Stomach (tissue), 9 donors: ENCODE measurements around the gene PPP3R1. TPM values are rescaled to one million over a fixed set of nuclear protein-coding genes. Genes with fewer than 3 reads are reported as not detected.

Experiments used
- DNase-seq, 2 donors: peaks; one replicate each; pipeline versions ENCODE4 v3.0.0 to v3.0.0-alpha.2; 2013 to 2019
- H3K27ac ChIP-seq, 5 donors: fragments of 200-600 bp in 4 of 5; sonication (generic) in 4 of 5; one replicate each; pipeline ENCODE4 v1.5.1; 2013 to 2019; ENCODE audit warnings: mild to moderate bottlenecking in 1 of 5, moderate library complexity in 1 of 5
- H3K27me3 ChIP-seq, 3 donors: fragments of 200-600 bp; sonication (generic); one replicate each; pipeline ENCODE4 v1.5.1; 2017 to 2019; ENCODE audit warnings: mixed run types in 1 of 3
- H3K36me3 ChIP-seq, 4 donors: fragments of 200-600 bp; sonication (generic); 1 replicate in 3 of 4; 2 replicates in 1 of 4; pipeline ENCODE4 v1.5.1; 2016 to 2019
- H3K4me1 ChIP-seq, 4 donors: fragments of 200-600 bp; sonication (generic); one replicate each; pipeline ENCODE4 v1.5.1; 2016 to 2019
- H3K4me3 ChIP-seq, 4 donors: fragments of 200-600 bp; sonication (generic) in 3 of 4; one replicate each; pipeline ENCODE4 v1.5.1; 2016 to 2019; ENCODE audit warnings: mild to moderate bottlenecking in 1 of 4
- H3K9me3 ChIP-seq, 4 donors: fragments of 200-600 bp; sonication (generic); one replicate each; pipeline ENCODE4 v1.5.1; 2016 to 2019
- CTCF ChIP-seq, 7 experiments: fragments of 450-650 bp in 4 of 7; fragments of 200-600 bp in 3 of 7; sonication (generic) in 3 of 7; IDR thresholded peaks; one replicate each; pipeline ENCODE4 v1.5.1; 2016 to 2019; ENCODE audit warnings: antibody characterized with exemption in 7 of 7, control low read depth in 2 of 7, mild to moderate bottlenecking in 1 of 7
- EP300 ChIP-seq: sonication (generic); formaldehyde crosslinking; IDR thresholded peaks from one replicate; pipeline ENCODE4 v1.6.1; 2017; ENCODE audit warnings: antibody characterized with exemption
- POLR2A ChIP-seq, 4 donors: fragments of 450-650 bp; IDR thresholded peaks; one replicate each; pipeline ENCODE4 v1.6.1; 2016; ENCODE audit warnings: antibody characterized with exemption in 4 of 4, control low read depth in 2 of 4, mild to moderate bottlenecking in 1 of 4, moderate library complexity in 1 of 4
- POLR2AphosphoS5 ChIP-seq, 3 donors: sonication (generic); formaldehyde crosslinking; IDR thresholded peaks; one replicate each; pipeline ENCODE4 v1.6.1; 2016; ENCODE audit warnings: antibody characterized with exemption in 3 of 3
- WGBS, 5 donors: extraction: QIAGEN DNeasy Blood & Tissue Kit in 3 of 5; methylation state at CpG; one replicate each; pipeline versions ENCODE4 v1.1.5 to v1.1.7; 2013 to 2018; 5-methylcytosine and 5-hydroxymethylcytosine counted together
- intact Hi-C: fragments of 100-400 bp; cut with DNase I; formaldehyde crosslinking; loops from one replicate; pipeline ENCODE4 v1.15.1; 2023; ENCODE audit warnings: low total_unique reads
- polyA plus RNA-seq, 3 donors: library from polyadenylated mRNA; stranded (reverse); fragments of 200-250 nt; gene quantifications; one replicate each; pipeline ENCODE4 v1.2.3, GENCODE V29; 2013
- total RNA-seq, 5 donors: library from RNA; depleted of rRNA; stranded (reverse); fragments of >200 nt; gene quantifications; one replicate each; pipeline versions ENCODE4 v1.1.0 to v1.2.3, GENCODE V29; 2014 to 2016
- donor health status: healthy with polysubstance abuse.
- donor health status: Bipolar disorder and iron deficiency.
- donor health status: healthy.

The PPP3R1 gene
- total and polyA plus RNA-seq, 8 donors, result 1.2 to 65.7 (median 19.8) TPM

- no peaks in the 10 kb centered on the region for H3K9me3 ChIP-seq
- H3K27ac ChIP-seq, result peak overlapping the region in 1 of 5 donors; percentile 35
- no peaks in the 10 kb centered on the region for H3K27me3 ChIP-seq
- intact Hi-C loops, result no loop called here
- H3K36me3 ChIP-seq, result no peaks in the 10 kb centered on the region
- H3K4me1 ChIP-seq, result peaks cover 23 to 97% (median 66%) of the 10 kb centered on the region in 4 donors
- DNase-seq, result no peak
- TF ChIP-seq POLR2A (IDR thresholded peaks at IDR 0.05), result no peak
- TF ChIP-seq EP300, result no peak
- TF ChIP-seq POLR2AphosphoS5 (IDR thresholded peaks at IDR 0.05), result no peak
- 38 to 48% (median 44%) methylated on average over 4 of the region's 4 CpGs for WGBS, 5 donors
- H3K4me3 ChIP-seq, result no peak overlapping the region
These were observed 14.3 kb downstream of the PPP3R1 start for GRCh38 chr2:68237976-68238580.

GRCh38 chr2:68237404-68237803 lies 14.9 kb downstream of the PPP3R1 start:
- WGBS, 5 donors, result 48 to 58% (median 48%) methylated on average over 2 of the region's 2 CpGs
- H3K27ac ChIP-seq, result no peak overlapping the region
- H3K9me3 ChIP-seq, result no peaks in the 10 kb centered on the region
- H3K4me1 ChIP-seq, result peaks cover 23 to 97% (median 67%) of the 10 kb centered on the region in 4 donors
- no peak for DNase-seq
- no peaks in the 10 kb centered on the region for H3K36me3 ChIP-seq
- TF ChIP-seq POLR2AphosphoS5 (IDR thresholded peaks at IDR 0.05), result no peak
- no peak for TF ChIP-seq EP300
- no peak for TF ChIP-seq CTCF (IDR thresholded peaks at IDR 0.05)
- no peak for TF ChIP-seq POLR2A (IDR thresholded peaks at IDR 0.05)
- no peaks in the 10 kb centered on the region for H3K27me3 ChIP-seq
- no peak overlapping the region for H3K4me3 ChIP-seq
- intact Hi-C loops, result no loop called here

- no peak overlapping the region for H3K4me3 ChIP-seq
- H3K27ac ChIP-seq, result peak overlapping the region in 3 of 5 donors; percentile 8 to 35 (median 8)
- no peak for DNase-seq
- no peaks in the 10 kb centered on the region for H3K9me3 ChIP-seq
- TF ChIP-seq POLR2AphosphoS5 (IDR thresholded peaks at IDR 0.05) (no peak), POLR2A (IDR thresholded peaks at IDR 0.05) (no peak), CTCF (IDR thresholded peaks at IDR 0.05) (no peak), EP300 (no peak)
- no peaks in the 10 kb centered on the region for H3K27me3 ChIP-seq
- H3K36me3 ChIP-seq, result no peaks in the 10 kb centered on the region
- intact Hi-C loops, result no loop called here
- peaks cover 23 to 95% (median 66%) of the 10 kb centered on the region in 4 donors for H3K4me1 ChIP-seq
These were observed 15.5 kb downstream of the PPP3R1 start for GRCh38 chr2:68236876-68237275.

GRCh38 chr2:68236103-68236734 lies 16.1 kb downstream of the PPP3R1 start:
- Histone ChIP-seq H3K4me1 (peaks cover 23 to 94% (median 63%) of the 10 kb centered on the region in 4 donors), H3K36me3 (no peaks in the 10 kb centered on the region), H3K9me3 (no peaks in the 10 kb centered on the region), H3K27me3 (no peaks in the 10 kb centered on the region), H3K4me3 (no peak overlapping the region), H3K27ac (peak overlapping the region in 2 of 5 donors; percentile 8 to 35)
- intact Hi-C loops, result no loop called here
- 47 to 77% (median 53%) methylated on average over 4 of the region's 4 CpGs for WGBS, 5 donors
- TF ChIP-seq CTCF (IDR thresholded peaks at IDR 0.05), result no peak
- TF ChIP-seq POLR2AphosphoS5 (IDR thresholded peaks at IDR 0.05), result no peak
- TF ChIP-seq POLR2A (IDR thresholded peaks at IDR 0.05), result no peak
- TF ChIP-seq EP300, result no peak
- no peak for DNase-seq

GRCh38 chr2:68235090-68235489 lies 17.2 kb downstream of the PPP3R1 start:
- Histone ChIP-seq H3K36me3 (no peaks in the 10 kb centered on the region), H3K9me3 (no peaks in the 10 kb centered on the region), H3K27ac (no peak overlapping the region), H3K4me3 (no peak overlapping the region), H3K27me3 (no peaks in the 10 kb centered on the region), H3K4me1 (peaks cover 23 to 94% (median 60%) of the 10 kb centered on the region in 4 donors)
- DNase-seq, result no peak
- TF ChIP-seq CTCF (IDR thresholded peaks at IDR 0.05), result no peak
- TF ChIP-seq POLR2A (IDR thresholded peaks at IDR 0.05), result no peak
- TF ChIP-seq POLR2AphosphoS5 (IDR thresholded peaks at IDR 0.05), result no peak
- TF ChIP-seq EP300, result no peak
- intact Hi-C loops, result no loop called here
- WGBS, 5 donors, result 94 to 100% (median 97%) methylated on average over 1 of the region's 1 CpG
